ENCODE measurements around the gene ATAD3A.
"Not testable (repeated sequence)": the region's sequence is repeated elsewhere in the genome, so short reads cannot be mapped to it uniquely, and the experiment has no call there.

ATAD3A gene

DNA sequence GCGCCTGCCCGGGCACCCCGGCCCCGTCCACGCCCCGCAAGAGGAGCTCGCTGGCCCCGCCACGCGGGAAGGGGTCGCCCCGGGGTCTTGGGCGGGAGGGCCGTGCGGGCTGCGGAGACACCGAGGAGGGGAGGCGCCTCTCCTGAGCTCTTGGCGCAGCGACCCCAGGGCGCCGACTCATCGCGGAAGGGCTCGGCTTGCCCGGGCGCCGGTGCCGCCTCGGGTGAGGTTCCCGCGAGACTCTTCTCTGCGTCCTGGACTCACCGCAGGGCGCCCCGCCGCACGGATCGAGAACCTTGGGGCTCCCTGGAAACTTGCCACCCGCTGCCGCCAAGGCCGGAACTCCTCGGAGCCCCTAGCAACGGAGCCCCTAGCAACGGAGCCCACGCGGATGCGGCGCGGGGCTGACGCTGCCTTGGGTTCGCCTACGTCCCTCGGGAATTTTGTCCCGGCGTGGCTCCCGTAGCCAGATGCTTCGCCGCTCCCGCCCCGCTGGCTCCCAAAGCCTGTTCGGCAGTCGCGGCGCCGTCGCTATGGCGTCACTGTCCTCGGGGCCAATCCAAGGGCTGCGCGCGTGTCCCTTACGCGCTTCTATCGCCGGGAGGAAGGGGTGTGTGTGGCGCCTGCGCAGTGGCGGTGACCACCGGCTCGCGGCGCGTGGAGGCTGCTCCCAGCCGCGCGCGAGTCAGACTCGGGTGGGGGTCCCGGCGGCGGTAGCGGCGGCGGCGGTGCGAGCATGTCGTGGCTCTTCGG is at the start of gene ATAD3A:
ATAD3A (plus strand) TSS at position 630 of the 753 bp plus-strand sequence; CDS start at position 737, 107 bp downstream.
- DNase-seq, result peak; percentile 96

DNA sequence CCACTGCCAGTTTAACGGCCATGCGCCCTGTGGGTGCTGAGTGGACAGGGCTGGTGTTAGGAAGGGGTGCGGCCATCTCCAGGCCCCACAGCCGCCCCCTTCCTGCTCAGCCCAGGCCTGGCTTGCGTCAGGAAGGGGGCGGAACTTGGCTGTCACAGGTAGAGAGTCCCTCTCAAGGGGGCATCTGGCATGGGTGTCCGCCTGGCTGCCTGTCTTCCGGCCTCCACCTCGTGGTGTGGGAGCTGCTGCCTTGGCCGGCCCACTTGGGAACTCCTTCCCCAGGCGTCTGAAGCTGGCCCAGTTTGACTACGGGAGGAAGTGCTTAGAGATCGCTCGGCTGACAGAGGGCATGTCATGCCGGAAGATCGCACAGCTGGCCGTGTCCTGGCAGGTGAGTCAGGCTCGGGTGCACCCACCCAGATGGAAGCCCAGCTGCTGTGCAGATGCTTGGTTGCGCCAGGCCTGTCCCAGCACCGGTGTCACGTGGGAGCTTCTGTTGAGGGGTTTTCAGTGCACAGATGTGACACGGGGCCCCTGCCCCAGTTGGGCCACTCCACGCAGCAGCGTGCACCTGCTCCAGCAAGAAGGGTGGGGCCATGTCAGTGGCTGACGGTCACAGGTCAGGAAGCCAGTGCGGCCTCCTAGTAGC is 49.5 kb upstream of the ATAD3A start:
- DNase-seq, result peak; percentile 34

DNA sequence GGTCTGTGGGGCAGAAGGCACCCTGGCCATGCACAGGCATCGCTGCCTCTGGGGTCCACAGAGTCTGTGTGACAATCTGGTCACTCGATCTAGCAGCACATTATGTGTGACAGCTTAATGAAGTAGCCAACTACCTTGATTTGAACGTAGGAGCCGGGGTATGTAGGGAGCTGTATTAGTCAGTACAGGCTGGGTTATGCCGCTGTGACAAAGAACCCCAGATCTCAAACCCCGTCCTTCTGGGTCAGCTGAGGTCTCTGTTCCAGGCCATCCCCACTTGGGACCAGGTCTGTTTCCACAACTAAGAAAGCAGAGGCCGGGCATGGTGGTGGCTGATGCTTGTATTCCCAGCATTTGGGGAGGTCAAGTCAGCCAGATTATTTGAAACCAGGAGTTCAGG is 48.6 kb upstream of the ATAD3A start:
- DNase-seq, result no peak

DNA sequence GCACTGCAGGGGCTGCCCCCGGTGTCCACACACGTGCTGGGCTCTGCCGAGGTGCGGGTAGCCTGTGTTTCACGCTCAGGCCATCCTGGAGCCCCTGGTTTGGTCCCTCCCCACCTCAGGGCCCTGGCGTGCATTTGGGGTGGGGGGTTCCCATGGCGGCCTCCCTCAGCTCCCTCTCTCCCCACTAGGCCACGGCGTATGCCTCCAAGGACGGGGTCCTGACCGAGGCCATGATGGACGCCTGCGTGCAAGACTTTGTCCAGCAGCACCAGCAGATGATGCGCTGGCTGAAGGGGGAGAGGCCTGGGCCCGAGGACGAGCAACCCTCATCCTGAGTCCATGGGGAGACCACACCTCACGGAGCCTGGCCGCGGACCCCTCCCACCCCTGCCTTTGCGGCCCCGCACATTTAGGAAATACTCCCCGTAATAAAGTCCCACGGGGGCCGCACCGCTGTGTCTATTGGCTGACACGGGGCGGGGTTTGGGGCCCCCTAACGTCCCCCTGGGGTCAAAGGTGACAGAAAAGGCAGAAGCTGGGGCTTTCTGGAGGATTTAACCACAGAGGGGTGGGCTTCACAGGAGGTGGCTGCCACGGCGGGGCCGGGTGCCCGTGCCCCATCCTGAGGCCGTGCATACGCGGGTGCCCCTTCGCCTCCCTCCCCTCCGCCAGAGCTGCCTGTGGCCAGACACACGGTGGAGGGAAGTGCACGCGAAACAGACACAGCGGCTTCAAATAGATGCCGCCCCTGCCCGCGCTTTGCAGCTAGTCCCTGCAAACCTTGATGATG is 43.6 kb upstream of the ATAD3A start:
- not testable (repeated sequence) for DNase-seq

DNA sequence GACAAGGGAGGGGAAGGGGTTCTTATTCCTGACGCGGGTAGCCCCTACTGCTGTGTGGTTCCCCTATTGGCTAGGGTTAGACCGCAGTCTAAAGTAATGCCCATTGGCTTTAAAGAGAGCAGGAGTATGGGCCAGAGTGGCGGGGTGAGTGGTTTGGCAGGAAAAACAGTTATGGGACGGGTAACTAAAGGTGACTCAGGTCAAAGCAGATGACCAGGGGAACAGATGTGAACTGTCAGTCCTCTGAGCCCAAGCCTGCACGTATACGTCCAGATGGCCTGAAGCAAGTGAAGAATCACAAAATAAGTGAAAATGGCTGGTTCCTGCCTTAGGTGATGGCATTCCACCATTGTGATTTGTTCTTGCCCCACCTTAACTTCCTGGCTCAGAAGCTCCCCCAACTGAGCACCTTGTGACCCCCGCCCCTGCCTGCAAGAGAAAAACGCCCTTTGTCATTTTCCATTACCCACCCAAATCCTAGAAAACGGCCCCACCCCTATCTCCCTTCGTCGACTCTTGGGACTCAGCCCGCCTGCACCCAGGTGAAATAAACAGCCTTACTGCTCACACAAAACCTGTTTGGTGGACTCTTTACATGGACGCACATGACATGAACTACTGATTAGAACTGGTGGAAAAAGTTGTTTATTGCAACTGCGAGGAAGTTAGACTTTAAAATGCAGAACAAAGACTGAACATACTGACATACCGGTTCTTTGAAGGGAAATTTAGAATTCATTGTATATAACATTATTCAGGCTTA is 41.2 kb upstream of the ATAD3A start:
- peak; percentile 29 for DNase-seq

DNA sequence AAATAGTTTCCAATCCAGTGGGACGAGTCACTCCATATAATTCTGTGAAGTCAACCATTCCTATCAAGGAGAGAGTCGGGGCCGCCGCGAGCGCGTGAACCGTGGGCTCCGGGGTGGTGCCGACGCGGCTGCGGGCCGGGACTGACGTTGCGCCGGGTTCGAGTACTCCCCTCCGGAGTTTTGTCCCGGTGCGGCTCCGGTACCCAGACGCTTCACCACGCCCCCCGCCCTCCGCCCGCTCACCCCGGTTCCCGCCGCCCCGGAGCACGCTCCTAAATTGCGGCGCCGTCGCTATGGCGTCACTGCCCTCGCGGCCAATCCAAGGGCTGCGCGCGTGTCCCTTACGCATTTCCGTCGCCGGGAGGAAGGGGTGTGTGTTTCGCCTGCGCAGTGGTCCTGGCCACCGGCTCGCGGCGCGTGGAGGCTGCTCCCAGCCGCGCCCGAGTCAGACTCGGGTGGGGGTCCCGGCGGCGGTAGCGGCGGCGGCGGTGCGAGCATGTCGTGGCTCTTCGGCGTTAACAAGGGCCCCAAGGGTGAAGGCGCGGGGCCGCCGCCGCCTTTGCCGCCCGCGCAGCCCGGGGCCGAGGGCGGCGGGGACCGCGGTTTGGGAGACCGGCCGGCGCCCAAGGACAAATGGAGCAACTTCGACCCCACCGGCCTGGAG is 40.4 kb upstream of the ATAD3A start, which contains the start of gene ATAD3B:
ATAD3B (plus strand) TSS at position 377 of the 664 bp plus-strand sequence; CDS start at position 497, 120 bp downstream.
- DNase-seq, result peak; percentile 93

DNA sequence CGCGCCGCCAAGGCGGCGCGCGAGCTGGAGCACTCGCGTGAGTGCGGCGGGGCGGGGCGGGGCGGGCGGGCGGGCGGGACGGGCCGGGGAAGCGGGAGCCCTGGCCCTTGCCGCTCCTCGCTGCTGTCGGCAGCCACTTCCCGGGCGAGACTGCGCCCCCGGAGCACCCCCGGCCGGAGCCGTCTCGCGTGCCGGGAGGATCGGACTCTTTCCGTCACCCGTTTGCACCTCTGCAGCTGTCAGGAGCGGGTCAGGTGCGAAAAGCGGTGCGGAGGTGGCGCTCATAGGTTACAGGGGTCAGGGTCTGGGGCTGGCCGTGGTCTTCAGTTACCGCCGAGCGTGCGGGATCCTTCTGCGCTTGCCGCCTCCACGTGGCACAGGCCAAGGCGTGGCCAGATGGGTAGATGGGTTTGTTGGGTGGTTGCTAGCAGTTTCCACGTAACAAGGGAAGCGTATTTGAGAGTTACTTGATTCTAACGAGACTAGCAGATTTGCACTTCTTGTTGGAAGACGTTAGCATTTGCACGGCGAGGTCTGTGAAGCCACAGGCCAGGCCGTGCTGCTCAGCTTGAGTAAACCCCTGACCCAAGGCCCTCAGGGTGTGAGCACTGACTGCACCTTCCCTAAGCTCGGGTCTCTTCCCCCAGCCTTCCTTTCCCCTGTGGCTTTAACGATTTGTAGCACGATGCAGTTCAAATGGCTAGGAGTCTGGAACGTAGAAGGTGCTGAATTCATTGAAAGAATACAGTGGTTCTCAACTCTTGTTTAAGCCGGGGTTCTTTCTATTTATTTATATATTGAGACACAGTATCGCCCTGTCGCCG is 39.7 kb upstream of the ATAD3A start:
- peak; percentile 26 for DNase-seq

DNA sequence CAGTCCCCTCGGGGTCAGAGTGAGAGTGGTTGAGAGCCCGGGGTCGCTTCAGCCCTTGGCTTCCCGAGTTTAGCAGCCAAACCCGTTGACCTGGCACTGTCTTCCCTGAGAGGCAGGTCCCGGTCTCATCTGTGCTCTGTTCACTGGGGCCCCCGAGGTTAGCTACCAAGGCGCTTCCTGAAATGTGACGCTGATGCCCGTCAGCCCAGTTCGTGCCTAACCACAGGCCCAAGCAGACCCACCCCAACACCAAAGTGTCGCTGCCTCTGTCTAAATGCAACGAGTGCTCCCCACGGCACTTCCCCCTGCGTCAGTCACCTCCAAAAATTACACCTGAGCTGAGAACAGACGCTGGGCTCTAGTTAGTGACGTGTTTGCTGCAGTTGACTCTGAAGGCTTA is 36.0 kb upstream of the ATAD3A start:
- DNase-seq, result not testable (repeated sequence)

DNA sequence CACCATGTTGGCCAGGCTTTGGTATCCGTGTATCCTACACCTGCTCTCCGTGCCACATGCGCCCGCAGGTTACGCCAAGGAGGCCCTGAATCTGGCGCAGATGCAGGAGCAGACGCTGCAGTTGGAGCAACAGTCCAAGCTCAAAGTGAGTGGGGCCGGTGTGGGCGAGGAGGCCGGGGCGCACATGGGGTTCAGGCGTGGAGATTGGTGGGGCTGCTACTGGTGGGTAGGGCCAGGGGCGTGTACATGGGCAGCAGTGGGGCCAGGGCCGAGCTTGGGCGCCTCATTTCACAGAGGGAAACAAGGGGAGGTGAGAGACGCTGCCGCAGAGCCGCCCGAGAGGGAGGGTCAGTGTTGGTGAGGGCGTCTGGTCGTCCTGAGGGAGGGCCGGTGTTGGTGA is 34.8 kb upstream of the ATAD3A start:
- no peak for DNase-seq

DNA sequence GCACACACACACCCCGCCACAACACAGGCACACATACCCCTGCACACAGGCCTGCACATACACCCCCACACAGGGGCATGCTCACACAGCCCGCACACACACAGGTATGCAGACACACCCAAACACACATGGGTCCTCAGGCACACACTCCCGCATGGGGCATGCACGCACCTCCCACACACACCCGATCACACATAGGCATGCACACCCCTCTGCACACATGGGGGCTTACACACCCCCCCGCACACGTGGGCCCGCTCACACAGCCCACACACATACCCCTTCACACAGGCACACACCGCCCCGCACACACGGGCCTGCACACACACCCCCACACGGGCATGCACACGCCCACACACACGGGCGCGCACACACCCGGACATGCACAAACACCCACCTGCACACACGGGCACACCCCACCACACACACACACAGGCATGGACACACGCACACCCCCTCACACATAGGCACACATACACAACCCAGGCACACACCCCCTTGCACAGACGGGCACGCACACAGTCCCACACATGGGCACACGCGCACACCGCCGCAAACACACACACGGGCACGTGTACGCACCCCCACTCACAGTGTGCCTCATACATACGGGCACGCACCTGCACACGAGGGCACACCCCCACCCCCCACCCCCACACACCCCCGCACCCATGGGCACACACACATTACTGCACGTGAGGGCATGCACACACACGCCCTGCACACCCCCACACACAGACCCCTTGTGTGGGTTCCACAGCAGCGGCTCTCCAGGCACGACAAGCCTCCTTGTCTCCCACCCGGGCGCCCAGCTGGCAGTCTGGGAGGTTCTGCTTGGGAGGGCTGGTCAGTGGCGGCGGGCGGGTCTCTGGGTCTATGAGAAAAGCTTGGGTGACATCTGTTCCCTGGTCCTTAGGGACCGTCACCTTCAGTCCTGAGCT is 32.1 kb upstream of the ATAD3A start:
- no peak for DNase-seq

DNA sequence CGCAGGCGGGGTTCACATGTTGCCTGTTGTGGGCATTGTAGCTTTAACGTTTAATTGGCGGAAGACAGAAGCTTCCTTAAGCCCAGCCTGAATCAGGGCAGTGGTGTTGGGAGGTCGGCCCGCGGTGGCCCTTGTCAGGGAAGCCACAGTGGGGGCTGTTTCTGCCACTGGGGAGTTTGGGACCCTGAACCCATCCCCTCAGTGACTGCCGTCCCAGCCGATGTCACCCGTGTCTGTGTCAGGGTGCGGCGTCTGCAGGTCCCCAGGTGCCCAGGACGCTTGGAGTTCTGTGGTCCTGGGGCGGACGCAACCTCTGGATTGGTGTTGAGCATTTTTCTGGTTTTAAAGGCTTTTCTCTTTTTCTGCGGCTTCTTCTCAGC is 31.5 kb upstream of the ATAD3A start:
- DNase-seq, result not testable (repeated sequence)

DNA sequence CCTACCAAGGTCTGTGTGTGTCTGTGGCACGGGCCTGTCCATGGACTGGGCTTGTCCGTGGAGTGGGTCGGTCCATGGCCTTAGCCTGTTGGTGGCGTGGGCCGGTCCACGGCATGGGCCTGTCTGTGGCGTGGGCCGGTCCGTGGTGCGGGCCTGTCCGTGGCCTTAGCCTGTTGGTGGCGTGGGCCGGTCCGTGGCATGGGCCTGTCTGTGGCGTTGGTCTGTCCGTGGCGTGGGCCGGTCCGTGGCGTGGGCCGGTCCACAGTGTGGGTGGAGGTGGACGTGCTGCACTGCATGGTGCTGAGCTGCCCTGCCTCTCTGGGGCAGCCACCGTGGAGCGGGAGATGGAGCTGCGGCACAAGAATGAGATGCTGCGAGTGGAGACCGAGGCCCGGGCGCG is 30.2 kb upstream of the ATAD3A start:
- DNase-seq, result not testable (repeated sequence)

DNA sequence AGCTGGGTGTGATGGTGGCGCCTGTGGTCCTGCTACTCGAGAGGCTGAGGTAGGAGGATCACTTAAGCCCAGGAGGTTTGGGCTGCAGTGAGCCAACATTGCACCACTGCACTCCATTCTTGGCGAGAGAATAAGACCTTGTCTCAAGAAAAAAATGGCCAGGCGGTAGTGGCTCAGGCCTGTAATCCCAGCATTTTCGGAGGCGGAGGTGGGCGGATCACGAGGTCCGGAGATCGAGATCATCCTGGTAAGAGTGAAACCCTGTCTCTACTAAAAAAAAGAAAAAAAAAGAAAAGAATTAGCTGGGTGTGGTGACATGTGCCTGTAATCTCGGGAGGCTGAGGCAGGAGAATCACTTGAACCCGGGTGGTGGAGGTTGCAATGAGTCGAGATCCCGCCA is 29.1 kb upstream of the ATAD3A start:
- no peak for DNase-seq

DNA sequence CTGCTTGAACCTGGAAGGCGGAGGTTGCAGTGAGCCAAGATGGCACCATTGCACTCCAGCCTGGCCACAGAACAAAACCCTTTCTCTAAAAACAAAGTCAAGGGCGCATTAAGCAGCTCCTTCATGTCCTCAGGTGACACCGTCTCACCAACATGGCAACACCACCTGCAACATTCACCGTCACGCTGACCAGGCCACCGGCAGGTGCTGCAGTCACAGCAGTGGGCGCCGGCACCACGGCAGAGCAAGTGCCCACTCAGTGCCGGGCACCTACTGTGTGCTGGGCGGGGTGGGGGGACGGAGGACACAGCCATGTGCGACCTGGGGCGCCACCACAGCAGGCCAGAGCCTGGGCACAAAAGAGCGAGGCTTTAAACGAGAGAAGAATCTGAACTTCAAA is 28.2 kb upstream of the ATAD3A start:
- no peak for DNase-seq

DNA sequence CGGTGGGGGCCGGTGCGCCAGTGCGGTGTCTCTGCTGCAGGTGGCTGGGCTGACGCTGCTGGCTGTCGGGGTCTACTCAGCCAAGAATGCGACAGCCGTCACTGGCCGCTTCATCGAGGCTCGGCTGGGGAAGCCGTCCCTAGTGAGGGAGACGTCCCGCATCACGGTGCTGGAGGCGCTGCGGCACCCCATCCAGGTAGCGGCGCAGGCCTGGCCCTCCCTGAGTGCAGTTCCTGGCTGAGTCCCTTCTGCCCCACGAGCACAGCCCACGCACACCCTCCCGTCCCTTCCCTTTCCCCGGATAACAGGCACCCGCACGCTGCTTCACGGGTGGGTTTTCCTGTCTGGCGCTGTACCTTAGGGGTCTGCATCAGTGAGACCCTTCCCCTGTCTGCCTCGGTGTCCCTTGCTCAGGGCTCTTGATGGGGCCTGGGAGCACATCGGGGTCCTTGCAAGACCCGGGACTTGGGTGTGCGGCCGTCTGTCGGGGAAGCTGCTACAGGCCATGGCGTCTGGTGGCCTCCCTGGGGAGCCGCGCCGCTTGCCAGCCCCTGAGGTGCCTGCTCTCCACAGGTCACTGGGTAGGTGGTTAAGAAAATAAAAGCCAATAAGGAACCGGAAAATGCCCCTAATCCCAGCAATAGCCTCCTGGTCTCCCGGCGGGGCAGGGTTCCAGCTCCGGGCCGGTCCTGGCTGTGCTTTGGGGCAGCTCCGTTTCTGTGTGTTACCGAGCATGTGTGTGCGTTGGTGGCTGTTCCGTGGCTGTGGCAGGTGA is 26.8 kb upstream of the ATAD3A start:
- not testable (repeated sequence) for DNase-seq

DNA sequence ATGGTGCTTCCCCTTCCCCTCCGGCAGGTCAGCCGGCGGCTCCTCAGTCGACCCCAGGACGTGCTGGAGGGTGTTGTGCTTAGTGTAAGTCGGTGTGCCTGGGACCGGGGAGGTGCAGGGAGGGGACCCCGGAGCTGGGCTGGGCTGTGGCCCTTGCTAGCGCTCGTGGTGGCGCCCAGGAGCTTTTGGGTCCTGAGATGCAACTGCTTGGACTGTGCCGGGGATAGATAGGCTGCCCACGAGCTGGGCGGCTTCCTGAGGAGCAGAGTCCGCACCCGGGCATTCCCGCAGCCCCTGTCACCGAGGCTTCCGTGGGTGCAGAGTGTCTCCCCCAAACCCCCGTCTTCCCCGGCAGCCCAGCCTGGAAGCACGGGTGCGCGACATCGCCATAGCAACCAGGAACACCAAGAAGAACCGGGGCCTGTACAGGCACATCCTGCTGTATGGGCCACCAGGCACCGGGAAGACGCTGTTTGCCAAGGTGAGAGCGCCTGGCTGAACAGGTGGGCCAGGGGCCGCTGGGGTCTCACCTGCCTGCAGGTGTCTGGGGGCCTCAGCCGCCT is 26.1 kb upstream of the ATAD3A start:
- not testable (repeated sequence) for DNase-seq

DNA sequence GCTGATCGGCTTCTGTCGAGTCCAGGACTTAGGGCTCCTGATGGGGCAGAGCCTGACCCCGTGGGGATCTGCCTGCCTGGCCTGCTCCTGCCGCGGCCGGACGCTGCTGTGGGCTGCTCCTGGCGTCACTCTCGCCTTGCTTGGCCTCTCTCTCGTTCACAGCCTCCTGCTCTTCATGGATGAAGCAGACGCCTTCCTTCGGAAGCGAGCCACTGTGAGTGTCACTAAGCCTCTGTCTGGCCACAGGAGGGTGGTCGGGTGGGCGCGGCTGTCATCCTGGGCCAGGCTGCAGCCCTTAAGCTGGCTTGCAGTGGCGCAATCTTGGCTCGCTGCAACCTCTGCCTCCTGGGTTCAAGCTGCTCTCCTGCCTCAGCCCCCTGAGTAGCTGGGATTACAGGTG is 24.3 kb upstream of the ATAD3A start:
- DNase-seq, result no peak

DNA sequence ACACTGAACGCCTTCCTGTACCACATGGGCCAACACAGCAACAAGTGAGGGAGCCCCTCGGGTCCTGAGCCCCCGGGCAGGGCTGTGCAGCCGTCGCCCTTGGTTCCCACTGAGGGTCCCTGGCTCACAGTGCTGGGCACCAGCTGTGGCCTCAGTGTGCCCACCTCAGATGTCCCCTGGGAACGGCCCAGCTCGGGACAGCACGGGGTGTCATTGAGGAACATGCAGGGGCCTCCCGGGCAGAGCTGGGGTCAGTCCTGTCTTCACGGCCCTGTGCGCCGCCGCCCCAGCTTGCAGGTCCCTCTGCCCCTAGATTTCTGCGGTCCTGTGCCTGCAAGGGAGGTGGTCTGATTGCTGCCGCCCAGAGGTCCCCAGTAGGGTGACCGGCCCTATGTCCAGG is 22.7 kb upstream of the ATAD3A start:
- DNase-seq, result no peak

DNA sequence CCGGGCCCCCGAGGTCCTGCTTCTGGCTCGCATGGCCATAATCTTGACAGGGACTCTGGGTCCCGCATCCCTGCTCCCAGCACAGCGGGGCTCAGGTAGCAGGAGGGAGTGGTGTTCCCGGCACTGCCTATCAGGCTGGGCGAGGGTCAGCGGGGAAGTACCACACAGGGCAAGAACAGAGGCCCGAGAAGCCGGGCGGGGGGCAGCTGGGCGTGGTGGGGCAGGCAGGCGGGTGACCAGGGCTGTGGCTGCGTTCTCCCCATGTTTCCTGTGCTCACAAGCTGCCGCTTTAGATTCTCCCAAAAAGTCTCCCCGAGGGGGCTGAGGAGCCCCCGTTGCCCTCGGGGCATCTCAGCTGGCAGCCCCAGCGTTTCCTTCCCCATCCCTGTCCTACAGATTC is 22.1 kb upstream of the ATAD3A start:
- DNase-seq, result no peak

Data from CD4-positive, alpha-beta T cell treated with Interleukin-17A for 1 hour (primary cell).